GM21619 (cell line): ENCODE results near the gene LITAF.
"Not testable (repeated sequence)": the region's sequence is repeated elsewhere in the genome, so short reads cannot be mapped to it uniquely, and the experiment has no call there.

ENCODE experiments used
- ATAC-seq: cut with Tn5 transposase; IDR thresholded peaks from one replicate; pipeline ENCODE4 v1.9.1; 2021; ENCODE audit not compliant: unreplicated experiment

Gene LITAF

DNA sequence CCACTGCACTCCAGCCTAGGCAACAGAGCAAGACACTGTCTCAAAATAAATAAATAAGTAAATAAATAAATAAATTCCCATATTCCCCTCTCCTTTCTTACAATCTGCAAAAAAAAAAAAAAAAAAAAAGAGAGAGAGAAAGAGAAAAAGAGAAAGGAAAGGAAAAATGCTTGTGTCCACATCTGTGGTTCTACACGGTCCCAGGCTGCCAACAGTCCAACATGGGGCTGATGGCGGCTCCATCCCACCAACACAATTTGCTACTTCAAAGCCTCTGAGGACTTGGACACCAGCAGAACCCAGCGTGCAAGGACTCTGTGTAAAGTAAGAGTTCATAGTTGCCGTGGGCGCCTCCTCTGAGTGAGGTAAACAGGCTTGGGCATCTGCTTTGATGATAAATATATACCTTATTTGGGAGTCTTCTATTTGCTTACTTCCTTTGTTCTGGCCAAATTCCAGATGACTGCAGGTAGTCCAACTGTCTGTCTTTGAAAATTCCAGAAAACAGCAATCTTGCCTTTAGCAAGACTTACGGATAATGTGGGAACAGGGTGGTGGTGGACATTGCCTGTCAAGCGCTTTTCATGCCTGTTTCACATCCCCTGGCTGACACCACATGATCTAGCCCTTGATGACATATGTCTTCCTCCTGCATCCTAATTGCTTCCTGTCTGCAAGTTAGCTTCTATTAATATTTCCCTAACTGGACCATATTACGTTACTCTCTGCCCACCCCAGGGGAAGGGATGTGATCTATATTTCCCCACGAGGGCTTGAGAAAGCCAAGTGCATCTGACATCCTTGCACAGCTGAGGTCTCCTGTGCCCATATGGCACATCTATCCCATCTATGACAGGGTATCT lies 10.1 kb downstream of the LITAF start:
- ATAC-seq = peak; percentile 72

DNA sequence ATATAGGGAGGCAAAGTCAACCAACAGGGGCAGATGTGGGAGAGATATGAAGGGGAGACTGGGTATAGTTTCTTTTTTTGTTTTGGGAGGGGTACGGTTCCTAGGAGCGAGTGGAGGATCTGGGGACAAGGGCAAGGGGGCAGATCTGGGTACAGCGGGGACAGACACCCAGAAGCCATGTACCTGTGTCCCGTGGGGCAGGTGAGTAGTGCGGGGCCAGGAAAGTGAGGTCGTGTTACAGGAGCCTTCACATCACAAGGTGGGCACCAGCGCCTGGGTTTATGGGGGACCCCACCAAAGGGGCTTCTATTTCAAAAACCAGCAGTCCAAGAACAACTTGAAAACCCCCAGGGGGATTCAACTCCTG lies 11.5 kb downstream of the LITAF start:
- no peak for ATAC-seq

DNA sequence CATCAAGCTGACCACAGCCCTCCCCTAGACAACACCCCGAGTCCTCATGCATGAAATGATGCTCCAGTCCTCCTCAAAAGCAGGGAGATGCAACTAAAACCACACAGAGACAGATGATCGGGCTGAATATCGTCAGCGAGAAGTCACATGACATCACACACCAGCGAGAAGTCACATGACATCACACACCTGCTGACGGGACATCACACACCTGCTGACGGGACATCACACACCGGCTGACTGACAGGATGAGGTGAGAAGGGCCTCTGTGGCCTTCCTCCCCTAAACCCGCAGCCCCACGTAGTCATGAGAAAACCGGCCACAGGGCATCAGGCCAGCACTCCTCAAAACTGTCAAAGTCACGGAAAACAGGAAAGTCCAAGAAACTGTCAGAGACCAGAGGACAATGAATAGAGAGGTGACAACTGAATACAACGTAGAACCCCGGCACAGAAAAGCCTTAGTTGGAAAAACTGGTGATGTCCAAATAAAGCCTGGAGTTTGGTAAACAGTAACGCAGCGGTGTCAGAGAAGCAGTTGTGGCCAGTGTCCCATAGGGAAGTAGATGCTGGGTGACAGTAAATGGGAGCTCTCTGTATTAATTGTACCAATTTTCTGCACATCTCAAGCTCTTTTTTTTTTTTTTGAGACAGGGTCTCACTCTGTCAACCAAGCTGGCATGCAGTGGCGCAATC lies 14.3 kb downstream of the LITAF start:
- ATAC-seq = no peak

DNA sequence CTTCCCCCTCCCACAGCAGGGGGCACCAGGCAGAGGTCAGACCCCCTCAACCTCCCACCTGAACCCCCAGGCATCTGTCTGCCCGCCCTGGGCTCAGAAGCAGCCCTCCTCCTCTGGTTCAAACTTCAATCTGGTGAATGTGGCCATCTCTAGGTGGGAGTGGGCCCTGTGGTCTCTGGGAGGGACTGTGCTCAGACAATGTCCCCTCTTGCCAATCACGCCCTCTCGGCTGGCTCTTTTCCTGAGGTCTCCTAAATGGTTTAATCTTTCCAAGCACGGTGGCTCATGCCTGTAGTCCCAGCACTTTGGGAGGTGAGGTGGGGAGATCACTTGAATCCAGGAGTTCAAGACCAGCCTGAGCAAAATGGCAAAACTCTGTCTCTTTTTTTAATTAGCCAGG lies 15.2 kb downstream of the LITAF start:
- ATAC-seq = no peak

DNA sequence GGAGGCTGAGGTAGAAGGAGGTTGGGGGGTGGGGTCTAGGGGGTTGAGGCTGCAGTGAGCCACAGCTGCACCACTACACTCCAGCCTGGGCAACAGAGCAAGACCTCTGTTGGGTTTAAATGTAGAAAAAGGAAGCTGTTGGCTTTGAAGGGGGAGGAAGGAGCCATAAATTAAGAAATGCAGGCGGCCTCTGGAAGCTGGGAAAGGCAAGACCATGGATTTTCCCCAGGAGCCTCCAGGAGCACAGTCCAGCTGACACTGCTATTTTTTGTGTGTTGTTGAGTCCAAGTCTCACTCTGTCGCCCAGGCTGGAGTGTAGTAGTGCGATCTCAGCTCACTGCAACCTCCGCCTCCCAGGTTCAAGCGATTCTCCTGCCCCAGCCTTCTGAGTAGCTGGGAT lies 15.9 kb downstream of the LITAF start:
- ATAC-seq = no peak

DNA sequence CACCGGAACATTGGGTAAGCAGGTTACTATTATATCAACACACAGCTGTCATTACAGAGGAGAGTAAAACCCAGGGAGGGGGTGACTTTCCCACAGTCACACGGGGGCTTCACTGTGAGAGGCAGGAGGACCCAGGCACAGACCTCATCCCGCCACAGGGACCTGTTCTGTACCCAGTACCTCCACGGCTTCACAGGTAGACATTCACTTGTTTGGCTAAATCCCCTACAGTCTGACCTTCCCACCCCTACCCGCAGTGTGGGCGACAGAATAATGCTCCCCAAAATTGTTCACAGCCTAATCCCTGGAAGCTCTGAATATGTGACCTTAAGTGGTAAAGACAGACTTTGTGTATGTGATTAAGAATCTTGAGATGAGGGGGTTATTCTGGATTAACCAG lies 16.5 kb downstream of the LITAF start:
- ATAC-seq = no peak

DNA sequence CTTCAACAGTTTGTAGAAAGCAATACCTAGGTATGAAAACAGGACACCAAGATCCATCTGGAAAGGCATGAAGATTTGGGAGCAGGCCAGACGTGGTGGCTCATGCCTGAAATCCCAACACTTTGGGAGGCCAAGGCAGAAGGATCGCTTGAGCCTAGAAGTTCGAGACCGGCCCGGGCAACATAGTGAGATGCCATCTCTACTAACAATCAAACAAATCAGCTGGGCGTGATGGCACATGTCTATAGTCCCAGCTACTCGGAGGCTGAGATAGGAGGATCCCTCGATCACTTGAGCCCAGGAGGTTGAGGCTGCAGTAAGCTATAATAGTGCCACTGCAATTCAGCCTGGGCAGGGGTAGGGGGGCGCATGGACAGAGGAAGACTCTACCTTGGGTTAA lies 20.3 kb downstream of the LITAF start:
- no peak for ATAC-seq

DNA sequence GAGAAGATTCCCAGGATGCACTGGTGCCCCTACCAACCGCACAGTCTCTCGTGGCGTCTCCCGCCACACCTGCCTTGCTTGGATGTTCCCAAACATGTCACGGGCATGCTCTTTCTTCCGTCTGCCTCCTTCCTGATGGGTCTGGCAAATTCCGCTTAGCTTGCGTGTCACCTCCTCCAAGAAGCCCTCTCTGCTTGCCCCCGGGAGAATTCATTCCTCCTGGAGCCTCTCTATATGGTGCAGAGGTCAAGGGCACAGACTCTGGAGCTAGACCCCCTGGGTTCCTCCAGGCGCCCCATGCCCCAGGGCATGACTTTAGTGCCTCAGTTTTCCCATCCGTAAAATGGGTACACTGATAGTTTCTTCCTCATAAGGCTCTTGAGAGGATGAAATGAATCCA lies 21.1 kb downstream of the LITAF start:
- ATAC-seq = no peak

DNA sequence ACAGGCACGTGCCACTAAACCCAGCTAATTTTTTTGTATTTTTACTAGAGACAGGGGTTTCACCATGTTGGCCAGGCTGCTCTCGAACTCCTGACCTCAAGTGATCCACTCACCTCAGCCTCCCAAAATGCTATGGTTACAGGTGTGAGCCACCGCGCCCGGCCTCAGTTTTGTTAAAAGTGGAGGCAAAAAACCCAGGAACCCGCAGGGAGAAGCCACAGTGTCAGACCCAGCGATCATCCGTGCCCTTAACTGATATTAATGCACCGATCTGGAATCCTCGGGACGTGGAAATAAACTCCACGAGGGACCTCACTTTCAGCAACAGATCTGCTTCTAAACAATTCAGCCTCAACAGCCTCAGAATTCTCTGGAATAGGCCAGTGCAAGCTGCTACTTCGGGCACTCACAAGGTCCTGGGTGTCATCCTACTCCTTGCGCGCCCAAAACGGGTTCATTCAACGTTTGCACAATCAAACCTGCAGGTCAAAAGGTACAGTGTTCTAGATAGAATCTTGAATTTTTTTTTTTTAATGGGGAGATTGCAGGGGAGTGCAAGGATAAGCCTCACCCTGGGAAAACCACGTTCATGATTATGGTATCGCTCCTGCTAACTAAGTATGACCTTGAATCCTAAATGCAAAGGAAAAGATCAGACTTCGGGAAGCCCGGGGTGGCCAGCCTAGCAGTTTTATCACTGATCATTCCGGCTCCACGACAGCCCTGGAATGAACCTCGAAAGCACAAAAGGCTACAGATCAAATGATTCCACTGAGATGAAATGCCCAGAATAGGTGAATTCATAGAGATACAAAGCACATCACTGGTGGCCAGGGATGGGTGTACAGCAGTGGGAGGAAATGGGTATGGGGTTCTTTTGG lies 22.4 kb downstream of the LITAF start:
- ATAC-seq = no peak

DNA sequence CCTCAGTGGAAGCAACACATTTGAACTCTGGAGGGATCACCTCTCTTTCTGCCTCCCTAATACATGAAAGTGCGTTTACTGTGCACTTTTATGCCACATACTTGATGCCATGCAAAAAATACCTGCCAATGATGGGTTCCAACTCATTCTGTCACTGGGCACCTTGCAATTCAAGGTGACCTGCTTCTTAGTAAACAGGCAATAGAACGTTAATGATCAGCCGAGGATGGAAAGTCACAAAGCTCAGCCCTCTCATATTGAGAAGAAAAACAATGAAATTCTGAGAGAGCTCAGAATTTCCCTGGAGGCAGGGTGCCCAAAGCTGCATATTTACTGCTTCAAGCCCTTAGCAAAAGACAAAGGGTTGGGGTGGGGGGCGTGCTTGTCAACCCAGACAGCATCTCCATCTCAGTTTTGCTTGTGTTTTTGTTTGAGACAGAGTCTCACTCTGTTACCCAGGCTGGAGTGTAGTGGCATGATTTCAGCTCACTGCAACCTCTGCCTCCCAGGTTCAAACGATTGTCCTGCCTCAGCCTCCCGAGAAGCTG lies 23.2 kb downstream of the LITAF start:
- ATAC-seq = no peak

DNA sequence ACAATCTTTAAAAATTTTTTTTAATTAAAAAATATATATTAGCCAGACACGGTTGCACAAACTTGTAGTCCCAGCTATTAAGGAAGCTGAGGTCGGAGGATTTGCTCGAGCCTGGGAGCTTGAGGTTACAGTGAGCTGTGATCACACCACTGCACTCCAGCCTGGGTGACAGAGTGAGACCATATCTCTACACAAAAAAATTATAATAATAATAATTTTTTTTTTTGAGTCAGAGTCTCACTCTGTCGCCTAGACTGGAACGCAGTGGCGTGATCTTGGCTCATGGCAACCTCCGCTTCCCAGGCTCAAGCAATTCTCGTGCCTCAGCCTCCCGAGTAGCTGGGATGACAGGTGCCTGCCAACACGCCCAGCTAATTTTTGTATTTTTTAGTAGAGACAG lies 23.8 kb downstream of the LITAF start:
- ATAC-seq = no peak

DNA sequence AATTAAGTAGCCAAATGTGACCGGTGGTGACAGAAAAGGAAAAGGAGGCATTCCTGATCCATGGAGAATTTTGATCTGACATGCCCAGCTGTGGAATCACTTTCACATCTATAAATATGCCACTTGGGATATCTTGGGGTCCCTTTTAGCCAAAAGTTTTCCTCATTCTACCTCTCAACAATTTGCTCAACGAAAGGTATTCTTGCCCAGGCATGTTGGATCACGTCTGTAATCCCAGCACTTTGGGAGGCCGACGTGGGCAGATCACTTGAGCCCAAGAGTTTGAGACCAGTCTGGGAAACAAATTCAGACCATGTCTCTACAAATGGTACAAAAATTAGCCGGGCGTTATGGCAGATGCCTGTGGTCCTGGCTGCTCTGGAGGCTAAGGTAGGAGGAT lies 24.3 kb downstream of the LITAF start:
- ATAC-seq = no peak

DNA sequence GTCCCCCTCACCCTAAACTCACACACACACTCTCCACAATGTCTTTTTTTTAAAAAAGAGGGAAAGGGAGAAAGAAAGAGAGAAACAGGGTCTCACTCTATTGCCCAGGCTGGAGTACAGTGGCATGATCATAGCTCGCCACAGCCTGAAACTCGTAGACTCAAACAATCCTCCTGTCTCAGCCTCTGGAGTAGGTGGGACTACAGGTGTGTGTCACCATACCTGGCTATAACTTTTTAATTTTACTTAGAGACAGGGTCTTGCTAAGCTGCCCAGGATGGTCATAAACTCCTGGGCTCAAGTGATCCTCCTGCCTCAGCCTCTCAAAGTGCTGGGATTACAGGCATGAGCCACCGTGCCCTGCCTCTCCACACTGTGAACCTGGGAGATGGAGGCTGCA lies 24.9 kb downstream of the LITAF start:
- no peak for ATAC-seq

DNA sequence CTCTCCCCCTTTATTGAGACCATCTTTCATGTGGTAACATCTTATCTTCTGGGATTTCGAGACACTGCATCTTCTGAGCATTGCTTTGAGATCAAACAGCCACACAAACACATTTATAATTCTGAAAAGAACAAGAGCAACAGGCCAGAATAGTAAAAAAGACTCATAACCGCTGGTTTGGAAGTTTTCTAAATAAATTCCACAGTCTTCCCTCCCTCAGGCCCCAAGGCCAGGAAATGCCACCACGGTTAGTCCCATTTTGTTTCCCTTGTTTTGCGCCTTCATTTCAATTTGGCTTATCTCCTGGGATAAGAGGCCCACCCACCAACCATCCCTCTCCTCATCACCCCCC lies 25.3 kb downstream of the LITAF start:
- no peak for ATAC-seq

DNA sequence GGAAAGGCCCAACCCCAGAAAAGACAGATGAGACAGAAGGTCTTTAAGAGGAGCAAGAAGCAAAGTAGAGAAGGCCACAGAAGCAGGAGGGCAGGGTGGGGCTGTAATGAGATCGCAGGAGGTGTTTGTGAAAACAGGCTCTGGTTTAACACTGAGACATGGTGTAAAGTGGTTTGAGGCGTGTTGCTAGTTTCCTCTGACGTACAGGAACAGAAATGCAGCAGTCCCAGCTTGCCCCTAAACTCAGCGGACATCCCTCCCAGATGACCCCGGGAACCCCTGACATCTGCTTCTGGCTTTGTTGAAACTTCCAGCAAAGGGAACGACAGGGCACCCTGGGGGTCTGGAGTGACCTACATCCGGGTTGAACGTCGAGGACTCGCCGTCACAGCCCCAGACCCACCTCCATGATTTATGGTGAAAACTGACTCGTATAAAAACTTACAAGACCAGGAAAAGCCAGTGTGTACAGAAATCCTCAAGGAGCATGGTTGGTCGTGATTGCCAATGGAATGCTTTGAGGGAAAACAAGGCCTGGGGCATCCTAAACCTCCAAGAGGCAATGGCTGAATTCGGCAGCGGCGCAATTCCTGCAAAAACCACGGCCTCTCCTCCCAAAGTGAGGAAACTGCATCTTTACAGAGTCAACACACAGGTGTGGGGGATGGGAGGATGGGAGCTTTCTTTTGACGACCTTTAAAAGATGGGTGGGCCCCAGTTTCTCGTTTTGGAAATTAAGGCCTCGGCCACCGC lies 25.8 kb downstream of the LITAF start:
- peak; percentile 49 for ATAC-seq

DNA sequence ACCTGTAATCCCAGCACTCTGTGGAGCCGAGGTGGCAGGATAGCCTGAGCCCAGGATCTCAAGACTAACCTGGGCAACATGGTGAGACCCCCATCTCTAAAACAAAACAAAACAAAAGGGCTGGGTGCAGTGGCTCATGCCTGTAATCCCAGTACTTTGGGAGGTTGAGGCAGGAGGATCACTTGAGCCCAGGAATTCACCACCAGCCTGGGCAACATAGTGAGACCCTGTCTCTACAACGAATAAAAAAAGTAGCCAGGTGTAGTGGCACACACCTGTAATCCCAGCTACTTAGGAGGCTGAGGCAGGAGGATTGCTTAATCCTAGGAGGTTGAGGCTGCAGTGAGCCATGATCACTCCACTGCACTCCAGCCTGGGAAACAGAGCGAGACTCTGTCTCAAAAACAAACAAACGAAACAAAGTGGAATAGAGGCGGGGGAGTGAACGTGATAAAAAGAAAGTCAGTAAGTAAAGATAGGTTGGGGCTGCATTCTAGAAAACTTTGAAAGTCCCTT lies 28.4 kb downstream of the LITAF start:
- not testable (repeated sequence) for ATAC-seq

DNA sequence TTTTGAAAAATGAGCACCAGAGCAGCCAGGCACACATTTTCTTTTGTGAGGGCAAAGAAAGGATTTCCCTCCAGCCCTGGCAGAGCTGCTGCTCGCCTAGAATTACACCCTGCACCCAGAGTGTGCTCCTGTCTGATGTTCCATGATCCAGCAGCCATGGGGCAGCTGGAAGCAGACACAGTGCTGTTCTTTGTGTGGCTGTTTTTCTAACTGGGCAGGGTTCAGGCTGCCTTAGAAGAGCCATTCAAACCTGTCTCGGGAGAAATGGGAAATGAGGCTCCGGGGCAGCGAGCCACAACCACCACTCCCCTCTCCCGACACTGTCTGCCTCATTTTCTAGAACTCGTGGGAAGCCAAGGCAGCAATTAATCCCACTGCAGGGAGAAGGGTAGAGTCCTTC lies 28.9 kb downstream of the LITAF start:
- no peak for ATAC-seq

DNA sequence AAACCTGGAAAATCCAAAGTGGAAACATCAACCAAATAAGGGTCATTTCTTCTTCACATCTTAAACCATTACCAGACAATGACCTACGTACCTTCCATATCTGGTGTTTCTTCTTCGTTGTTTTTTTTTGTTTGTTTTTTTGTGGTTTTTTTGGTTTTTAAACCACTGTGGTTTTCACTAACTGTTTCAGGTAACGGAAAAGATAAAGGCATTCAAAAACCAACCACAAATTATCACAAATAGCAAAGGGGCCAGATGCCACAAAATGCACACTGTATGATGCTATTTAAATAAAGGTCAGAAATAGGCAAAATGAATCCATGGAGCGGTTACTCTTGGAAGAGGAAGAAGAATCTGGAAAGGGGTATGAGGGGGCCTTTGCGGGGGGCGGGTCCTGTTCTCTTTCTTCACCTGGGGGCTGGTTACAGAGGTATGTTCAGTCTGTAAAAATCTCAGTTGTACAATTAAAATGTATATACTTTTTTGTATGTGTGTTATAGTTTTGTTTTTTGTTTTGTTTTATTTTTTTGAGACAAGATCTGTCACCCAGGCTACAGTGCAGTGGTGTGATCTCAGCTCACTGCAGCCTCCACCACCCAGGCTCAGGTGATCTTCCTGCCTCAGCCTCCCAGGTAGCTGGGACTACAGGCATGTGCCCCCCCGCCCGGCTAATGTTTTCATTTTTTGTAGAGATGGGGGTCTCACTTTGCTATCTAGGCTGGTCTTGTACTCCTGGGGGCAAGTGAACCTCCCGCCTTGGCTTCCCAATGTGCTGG lies 29.6 kb downstream of the LITAF start:
- no peak for ATAC-seq

DNA sequence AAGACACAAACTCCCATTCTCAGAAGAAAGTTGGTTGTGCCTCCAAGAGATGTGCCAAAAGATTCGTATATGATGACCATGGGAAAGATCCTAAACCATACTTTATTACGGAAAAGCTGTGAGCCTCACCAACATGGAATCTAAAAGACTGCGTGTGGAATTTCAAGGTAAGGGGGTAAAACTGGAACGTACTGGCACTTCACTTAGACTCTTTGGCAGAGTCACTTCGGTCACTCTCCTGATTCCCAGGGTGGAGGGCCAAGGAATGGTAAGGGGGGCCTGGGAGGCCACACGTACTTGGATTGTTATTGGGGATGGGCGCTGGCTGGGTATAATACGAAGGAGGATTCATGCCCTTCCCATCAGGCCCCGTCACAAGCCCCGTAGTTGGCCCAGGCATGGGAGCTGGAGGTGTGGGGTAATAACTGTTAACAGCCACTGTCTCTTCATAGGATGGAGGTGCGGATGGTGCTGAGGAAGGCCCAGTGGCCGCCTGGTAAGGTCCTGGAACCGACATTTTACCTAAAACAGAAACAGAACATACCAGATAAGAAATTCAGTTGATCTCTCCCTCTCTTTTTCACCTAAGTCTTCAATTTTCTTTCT lies 30.4 kb downstream of the LITAF start:
- no peak for ATAC-seq
